Right lobe of liver (tissue), 6 donors: ENCODE results near the gene CISH. TPM values are rescaled to one million over a fixed set of nuclear protein-coding genes. Genes with fewer than 3 reads are reported as not detected.

ENCODE experiments used
- ATAC-seq, 4 donors: fragments of 200-7000 bp; cut with Tn5 transposase; one replicate each; pipeline ENCODE4 v1.9.1; 2020; ENCODE audit warnings: mild to moderate bottlenecking in 4 of 4, moderate library complexity in 4 of 4
- DNase-seq, 3 donors: peaks; one replicate each; pipeline ENCODE4 v3.0.0-alpha.2; 2020
- H3K27ac ChIP-seq, 3 donors: fragments of 200-600 bp; one replicate each; pipeline ENCODE4 v1.8.0; 2022
- H3K27me3 ChIP-seq, 2 donors: fragments of 200-600 bp; one replicate each; pipeline ENCODE4 v1.8.0; 2022
- H3K36me3 ChIP-seq, 4 donors: fragments of 200-600 bp; sonication (generic) in 1 of 4; one replicate each; pipeline versions ENCODE4 v1.5.1 to v1.8.0; 2017 to 2022; ENCODE audit warnings: control low read depth in 1 of 4
- H3K4me1 ChIP-seq, 4 donors: fragments of 200-600 bp; sonication (generic) in 1 of 4; one replicate each; pipeline versions ENCODE4 v1.5.1 to v1.8.0; 2017 to 2022; ENCODE audit warnings: control low read depth in 1 of 4
- H3K4me3 ChIP-seq, 3 donors: fragments of 200-600 bp; one replicate each; pipeline ENCODE4 v1.8.0; 2022
- H3K9me3 ChIP-seq, 4 donors: fragments of 200-600 bp; sonication (generic) in 1 of 4; one replicate each; pipeline versions ENCODE4 v1.5.1 to v1.8.0; 2017 to 2022; ENCODE audit warnings: control low read depth in 1 of 4
- POLR2A ChIP-seq: fragments of 450-650 bp; IDR thresholded peaks from one replicate; pipeline ENCODE4 v1.6.1; 2017; ENCODE audit warnings: antibody characterized with exemption, mild to moderate bottlenecking
- WGBS: methylation state at CpG from one replicate; pipeline ENCODE4 v1.1.6; 2018; ENCODE audit warnings: low coverage, low lambda C conversion rate; ENCODE audit not compliant: insufficient coverage; ENCODE audit errors: missing lambda C conversion rate; 5-methylcytosine and 5-hydroxymethylcytosine counted together
- intact Hi-C, 2 donors: fragments of 100-400 bp; cut with DNase I; formaldehyde crosslinking; loops; one replicate each; pipeline versions ENCODE4 v1.11.2 to v1.14.1; 2022
- total RNA-seq, 6 experiments: library from RNA; depleted of rRNA in 2 of 6; stranded (reverse); fragments of >200 nt in 2 of 6; fragmentation: NEBNext Ultra II Directional in 3 of 6; extraction: Animal tissue kit (Norgen Biotek cat#: 25700) in 3 of 6; gene quantifications; one replicate each; pipeline versions ENCODE4 v1.1.0 to v1.2.4, GENCODE V29; 2016 to 2023
- TF ChIP-seq, protein P1 (sequence below), 4 donors: fragments of 200-600 bp in 3 of 4; fragments of 450-650 bp in 1 of 4; IDR thresholded peaks; one replicate each; pipeline versions ENCODE4 v1.5.1 to v1.8.0; 2016 to 2022; ENCODE audit warnings: antibody characterized with exemption in 4 of 4, mild to moderate bottlenecking in 2 of 4
- donor health status: DM: no; HTN: yes; CAD: no.
- donor health status: DM: no; HTN: no; CAD: no.
- donor health status: DM: no; HTN: no; CAD: no.
- donor health status: DM: no; HTN: yes; CAD: no.
- donor health status: DM: no; HTN: yes; CAD: no.

Gene CISH
- total RNA-seq, 6 experiments from 2014 or later: 5.3 to 28.1 (median 17.8) TPM

DNA sequence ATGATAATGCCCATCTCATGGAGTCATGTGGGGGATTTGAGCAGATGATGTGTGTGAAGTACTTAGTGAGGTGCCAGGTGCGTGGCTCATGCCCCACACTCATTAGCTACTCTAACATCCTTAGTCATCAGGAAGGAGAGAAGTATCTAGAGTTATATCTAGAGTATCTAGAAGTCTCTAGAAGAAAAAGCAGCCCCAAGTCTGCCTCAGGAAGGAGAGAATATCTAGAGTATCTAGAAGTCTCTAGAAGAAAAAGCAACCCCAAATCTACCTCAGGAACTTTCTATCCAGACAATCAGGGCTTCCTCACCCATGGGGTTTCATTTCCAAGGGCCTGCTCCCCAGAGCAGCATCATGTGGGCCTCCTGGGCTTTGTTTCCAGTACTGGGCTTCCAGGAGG lies 38.4 kb upstream of the CISH start:
- ATAC-seq (no peak), DNase-seq (no peak)
- Histone ChIP-seq H3K27ac (no peak overlapping the region), H3K4me3 (no peak overlapping the region), H3K9me3 (no peaks in the 10 kb centered on the region), H3K36me3 (peaks cover 0 to 9% (median 0%) of the 10 kb centered on the region in 4 donors), H3K27me3 (no peaks in the 10 kb centered on the region), H3K4me1 (no peaks in the 10 kb centered on the region)
- intact Hi-C loops: no loop called here
- 100% methylated on average over 1 of the region's 1 CpG for WGBS
- TF ChIP-seq, protein P1, sequence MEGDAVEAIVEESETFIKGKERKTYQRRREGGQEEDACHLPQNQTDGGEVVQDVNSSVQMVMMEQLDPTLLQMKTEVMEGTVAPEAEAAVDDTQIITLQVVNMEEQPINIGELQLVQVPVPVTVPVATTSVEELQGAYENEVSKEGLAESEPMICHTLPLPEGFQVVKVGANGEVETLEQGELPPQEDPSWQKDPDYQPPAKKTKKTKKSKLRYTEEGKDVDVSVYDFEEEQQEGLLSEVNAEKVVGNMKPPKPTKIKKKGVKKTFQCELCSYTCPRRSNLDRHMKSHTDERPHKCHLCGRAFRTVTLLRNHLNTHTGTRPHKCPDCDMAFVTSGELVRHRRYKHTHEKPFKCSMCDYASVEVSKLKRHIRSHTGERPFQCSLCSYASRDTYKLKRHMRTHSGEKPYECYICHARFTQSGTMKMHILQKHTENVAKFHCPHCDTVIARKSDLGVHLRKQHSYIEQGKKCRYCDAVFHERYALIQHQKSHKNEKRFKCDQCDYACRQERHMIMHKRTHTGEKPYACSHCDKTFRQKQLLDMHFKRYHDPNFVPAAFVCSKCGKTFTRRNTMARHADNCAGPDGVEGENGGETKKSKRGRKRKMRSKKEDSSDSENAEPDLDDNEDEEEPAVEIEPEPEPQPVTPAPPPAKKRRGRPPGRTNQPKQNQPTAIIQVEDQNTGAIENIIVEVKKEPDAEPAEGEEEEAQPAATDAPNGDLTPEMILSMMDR (IDR thresholded peaks at IDR 0.05): no peak
- no peak for TF ChIP-seq POLR2A

GRCh38 chr3:50649451-50649931 lies 37.9 kb upstream of the CISH start:
- intact Hi-C loops: no loop called here
- WGBS: 100% methylated on average over 1 of the region's 8 CpGs
- no peak for TF ChIP-seq POLR2A
- TF ChIP-seq, protein P1 (IDR thresholded peaks at IDR 0.05): no peak
- H3K4me3 ChIP-seq: no peak overlapping the region
- H3K27me3 ChIP-seq: no peaks in the 10 kb centered on the region
- ATAC-seq (no peak), DNase-seq (no peak)
- H3K4me1 ChIP-seq: no peaks in the 10 kb centered on the region
- H3K27ac ChIP-seq: no peak overlapping the region
- H3K36me3 ChIP-seq: peaks cover 0 to 9% (median 0%) of the 10 kb centered on the region in 4 donors
- no peaks in the 10 kb centered on the region for H3K9me3 ChIP-seq

- intact Hi-C loops: no loop called here
- peaks cover 0 to 9% (median 0%) of the 10 kb centered on the region in 4 donors for H3K36me3 ChIP-seq
These were observed 37.4 kb upstream of the CISH start for GRCh38 chr3:50648944-50649343.

DNA sequence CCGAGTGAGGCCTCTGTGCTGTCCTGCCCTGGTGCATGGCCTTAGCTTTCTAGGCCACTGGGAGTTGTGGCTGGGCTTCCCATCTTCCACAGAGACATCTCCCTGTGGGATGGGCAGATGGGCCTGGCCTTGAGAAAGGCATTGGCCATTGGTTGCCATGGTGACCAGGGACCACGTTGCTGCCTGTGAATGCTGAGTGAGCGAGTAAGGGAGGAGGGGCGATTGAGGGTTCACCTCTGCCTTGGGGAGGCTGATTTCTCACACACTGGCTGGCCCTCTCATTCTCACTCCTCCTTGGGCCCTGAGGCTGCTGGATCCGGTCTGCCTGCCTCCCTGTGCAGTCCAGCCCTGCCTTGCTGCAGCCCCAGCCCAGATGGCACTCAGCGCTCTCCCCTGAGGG lies 36.7 kb upstream of the CISH start:
- Histone ChIP-seq H3K9me3 (no peaks in the 10 kb centered on the region), H3K4me1 (no peaks in the 10 kb centered on the region), H3K27ac (no peak overlapping the region), H3K27me3 (no peaks in the 10 kb centered on the region), H3K4me3 (no peak overlapping the region), H3K36me3 (peaks cover 0 to 9% (median under 1%) of the 10 kb centered on the region in 4 donors)
- TF ChIP-seq, protein P1 (IDR thresholded peaks at IDR 0.05): no peak
- no peak for TF ChIP-seq POLR2A
- ATAC-seq (no peak), DNase-seq (no peak)
- WGBS: no CpG with 5 or more reads among the region's 6 CpGs
- intact Hi-C loops: no loop called here

More at GRCh38 chr3:50648944-50649343, 37.4 kb upstream of the CISH start:
- WGBS: 80% methylated on average over 1 of the region's 2 CpGs
- ATAC-seq (no peak), DNase-seq (no peak)
- Histone ChIP-seq H3K4me3 (no peak overlapping the region), H3K27me3 (no peaks in the 10 kb centered on the region), H3K9me3 (no peaks in the 10 kb centered on the region), H3K27ac (no peak overlapping the region), H3K4me1 (no peaks in the 10 kb centered on the region)
- TF ChIP-seq POLR2A: no peak
- TF ChIP-seq, protein P1 (IDR thresholded peaks at IDR 0.05): no peak

- DNase-seq (no peak), ATAC-seq (no peak)
- TF ChIP-seq POLR2A: no peak
- TF ChIP-seq, protein P1 (IDR thresholded peaks at IDR 0.05): no peak
- Histone ChIP-seq H3K27me3 (no peaks in the 10 kb centered on the region), H3K4me1 (no peaks in the 10 kb centered on the region), H3K27ac (no peak overlapping the region), H3K9me3 (no peaks in the 10 kb centered on the region), H3K4me3 (no peak overlapping the region), H3K36me3 (peaks cover 0 to 20% (median 7%) of the 10 kb centered on the region in 4 donors)
- intact Hi-C loops: no loop called here
- no CpG with 5 or more reads among the region's 2 CpGs for WGBS
These were observed 33.8 kb upstream of the CISH start for GRCh38 chr3:50645378-50645777.
